8988T (cell line): ENCODE data around the gene SGCE.

Experiments
- DNase-seq: peaks from one replicate; pipeline ENCODE4 v3.0.0; 2011

Gene SGCE

GRCh38 chr7:94620703-94621118, 35.2 kb downstream of the SGCE start:
- peak; percentile 13 for DNase-seq

GRCh38 chr7:94618126-94618525, 37.8 kb downstream of the SGCE start:
- DNase-seq: no peak

- DNase-seq: no peak
These were observed 39.1 kb downstream of the SGCE start for GRCh38 chr7:94616855-94617254.

GRCh38 chr7:94615666-94616065, 40.3 kb downstream of the SGCE start:
- DNase-seq: no peak

GRCh38 chr7:94612661-94613060, 43.3 kb downstream of the SGCE start:
- no peak for DNase-seq

- DNase-seq: no peak
These were observed 43.7 kb downstream of the SGCE start for GRCh38 chr7:94612253-94612652.

GRCh38 chr7:94609561-94609960, 46.4 kb downstream of the SGCE start:
- DNase-seq: no peak

- no peak for DNase-seq
These were observed 50.9 kb downstream of the SGCE start for GRCh38 chr7:94605031-94605430.

GRCh38 chr7:94602181-94602580, 53.8 kb downstream of the SGCE start:
- DNase-seq: no peak

GRCh38 chr7:94600267-94600666, 55.7 kb downstream of the SGCE start:
- no peak for DNase-seq

GRCh38 chr7:94595717-94596116, 60.2 kb downstream of the SGCE start:
- no peak for DNase-seq

GRCh38 chr7:94594882-94595281, 61.1 kb downstream of the SGCE start:
- DNase-seq: no peak

GRCh38 chr7:94591176-94591575, 64.8 kb downstream of the SGCE start:
- no peak for DNase-seq

- no peak for DNase-seq
These were observed 65.3 kb downstream of the SGCE start for GRCh38 chr7:94590526-94591162.

GRCh38 chr7:94588075-94588474, 67.9 kb downstream of the SGCE start:
- no peak for DNase-seq

- DNase-seq: no peak
These were observed 71.8 kb downstream of the SGCE start for GRCh38 chr7:94584113-94584512.

- no peak for DNase-seq
These were observed 75.3 kb downstream of the SGCE start for GRCh38 chr7:94580601-94581000.

GRCh38 chr7:94579470-94579869, 76.5 kb downstream of the SGCE start:
- no peak for DNase-seq

GRCh38 chr7:94578614-94579013, 77.3 kb downstream of the SGCE start:
- DNase-seq: no peak

- DNase-seq: no peak
These were observed 78.6 kb downstream of the SGCE start for GRCh38 chr7:94577357-94577756.

GRCh38 chr7:94576316-94576715, 79.6 kb downstream of the SGCE start:
- DNase-seq: no peak

GRCh38 chr7:94575646-94576045, 80.3 kb downstream of the SGCE start:
- DNase-seq: no peak

- no peak for DNase-seq
These were observed 84.1 kb downstream of the SGCE start for GRCh38 chr7:94571816-94572215.

GRCh38 chr7:94567396-94567795, 88.5 kb downstream of the SGCE start:
- DNase-seq: no peak

GRCh38 chr7:94565247-94565894, 90.6 kb downstream of the SGCE start:
- DNase-seq: no peak
